Stimulated activated naive CD8-positive, alpha-beta T cell treated with anti-CD3 and anti-CD28 coated beads, Interleukin-15, amount 100 ng/mL, for 72 hours (primary cell): ENCODE results near the gene TRNT1.

ENCODE experiments used
- ATAC-seq: fragments of 150-1000 bp; cut with Tn5 transposase; 2 replicates; pipeline ENCODE4 v1.10.0; 2021; ENCODE audit warnings: mild to moderate bottlenecking, moderate library complexity
- DNase-seq, 2 donors: peaks; one replicate each; pipeline ENCODE4 v3.0.0; 2021 to 2022
- H3K27ac Mint-ChIP-seq, 2 donors: one replicate each; pipeline ENCODE4 v1.8.0; 2022; ENCODE audit warnings: mild to moderate bottlenecking in 2 of 2, mixed read lengths in 2 of 2, moderate library complexity in 2 of 2
- H3K27me3 Mint-ChIP-seq: one replicate; pipeline ENCODE4 v1.8.0; 2022; ENCODE audit warnings: mixed read lengths
- H3K4me1 Mint-ChIP-seq: one replicate; pipeline ENCODE4 v1.8.0; 2022; ENCODE audit warnings: mild to moderate bottlenecking, mixed read lengths
- H3K4me3 Mint-ChIP-seq, 2 donors: one replicate each; pipeline ENCODE4 v1.8.0; 2022; ENCODE audit warnings: mild to moderate bottlenecking in 2 of 2, mixed read lengths in 2 of 2, moderate library complexity in 1 of 2
- H3K9me3 Mint-ChIP-seq, 2 donors: one replicate each; pipeline ENCODE4 v1.8.0; 2022; ENCODE audit warnings: mixed read lengths in 2 of 2

TRNT1 gene

DNA sequence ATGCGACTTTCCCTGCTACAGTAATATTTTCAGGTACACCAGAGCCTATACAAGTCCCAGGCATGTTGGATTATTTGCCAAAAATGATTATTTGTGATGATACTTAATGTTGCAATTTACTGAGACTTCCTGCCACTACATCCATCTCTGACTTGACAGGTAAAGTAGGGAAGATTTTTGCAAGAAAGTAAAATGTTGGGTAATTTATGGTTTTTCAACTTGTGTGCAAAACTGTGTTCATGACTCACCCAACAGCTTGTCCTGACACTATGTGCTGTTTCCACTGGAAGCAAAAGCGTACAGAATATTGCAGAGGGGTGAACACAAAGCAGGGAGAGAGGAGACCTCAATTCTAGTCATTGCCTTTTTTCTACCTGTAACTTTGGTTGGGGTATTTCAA lies 58.1 kb downstream of the TRNT1 start:
- no peaks in the 10 kb centered on the region for H3K27me3 Mint-ChIP-seq
- H3K4me3 Mint-ChIP-seq = no peak overlapping the region
- DNase-seq (no peak), ATAC-seq (no peak)
- H3K27ac Mint-ChIP-seq = no peak overlapping the region
- H3K4me1 Mint-ChIP-seq = peaks cover 11% of the 10 kb centered on the region
- peaks cover 6 to 20% of the 10 kb centered on the region in 2 donors for H3K9me3 Mint-ChIP-seq

DNA sequence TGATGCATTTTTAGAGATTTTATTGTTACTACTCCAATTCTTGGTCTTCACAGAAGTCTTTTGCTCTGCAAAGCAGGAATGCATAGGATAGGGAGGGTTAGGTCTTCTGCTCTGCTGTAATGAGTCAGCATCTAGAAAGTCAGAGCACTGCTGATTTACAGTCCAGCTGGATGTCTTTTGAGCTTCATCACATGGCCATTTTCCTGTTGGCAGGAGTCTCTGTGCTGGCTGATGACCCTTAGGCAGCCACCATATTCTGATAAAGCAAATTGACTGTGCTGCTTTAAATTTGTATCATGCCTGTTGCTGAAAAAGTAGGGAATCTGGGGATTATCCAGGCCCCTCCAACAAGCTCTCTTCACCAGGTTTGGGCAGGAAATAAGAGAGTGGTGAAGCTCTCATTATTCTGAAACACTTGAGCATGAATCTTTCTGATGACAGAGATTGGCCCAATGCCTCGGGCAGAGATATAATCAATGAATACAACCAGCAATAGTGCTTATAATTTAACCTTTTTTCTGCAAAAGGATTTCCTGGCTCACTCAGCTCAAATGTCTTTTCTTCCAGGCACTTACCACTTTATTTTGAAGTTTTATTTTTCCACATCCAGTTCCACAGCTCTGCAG lies 62.5 kb downstream of the TRNT1 start:
- ATAC-seq = no peak
- Mint-ChIP-seq H3K4me1 (peaks cover 24% of the 10 kb centered on the region), H3K27ac (peak overlapping the region in 1 of 2 donors; percentile 24)

DNA sequence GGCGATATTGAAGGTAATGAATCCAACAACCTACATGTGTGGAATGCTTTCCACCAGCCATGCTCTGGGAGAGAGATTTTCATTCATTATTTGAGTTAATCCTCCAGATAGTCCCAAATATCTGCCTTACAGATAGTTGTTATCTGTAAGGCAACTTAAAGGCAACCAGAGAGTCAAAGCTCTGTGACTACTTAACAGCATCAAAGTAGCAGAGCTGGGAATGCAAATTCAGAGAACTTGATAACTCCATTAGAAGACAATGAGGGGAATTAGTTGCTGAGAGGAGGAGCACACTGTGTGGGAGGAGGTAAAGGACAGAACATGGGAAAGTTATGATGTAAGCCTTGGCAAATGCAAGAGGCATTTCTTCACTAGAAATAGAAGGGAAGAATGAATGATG lies 63.2 kb downstream of the TRNT1 start:
- Mint-ChIP-seq H3K27me3 (no peaks in the 10 kb centered on the region), H3K4me3 (no peak overlapping the region), H3K9me3 (peaks cover 6 to 20% of the 10 kb centered on the region in 2 donors), H3K4me1 (peaks cover 24% of the 10 kb centered on the region), H3K27ac (no peak overlapping the region)
- ATAC-seq = no peak
- no peak for DNase-seq

More for the DNA sequence above, 62.5 kb downstream of the TRNT1 start:
- DNase-seq = no peak
- H3K9me3 Mint-ChIP-seq = peaks cover 6 to 20% of the 10 kb centered on the region in 2 donors
- H3K4me3 Mint-ChIP-seq = no peak overlapping the region
- H3K27me3 Mint-ChIP-seq = no peaks in the 10 kb centered on the region

DNA sequence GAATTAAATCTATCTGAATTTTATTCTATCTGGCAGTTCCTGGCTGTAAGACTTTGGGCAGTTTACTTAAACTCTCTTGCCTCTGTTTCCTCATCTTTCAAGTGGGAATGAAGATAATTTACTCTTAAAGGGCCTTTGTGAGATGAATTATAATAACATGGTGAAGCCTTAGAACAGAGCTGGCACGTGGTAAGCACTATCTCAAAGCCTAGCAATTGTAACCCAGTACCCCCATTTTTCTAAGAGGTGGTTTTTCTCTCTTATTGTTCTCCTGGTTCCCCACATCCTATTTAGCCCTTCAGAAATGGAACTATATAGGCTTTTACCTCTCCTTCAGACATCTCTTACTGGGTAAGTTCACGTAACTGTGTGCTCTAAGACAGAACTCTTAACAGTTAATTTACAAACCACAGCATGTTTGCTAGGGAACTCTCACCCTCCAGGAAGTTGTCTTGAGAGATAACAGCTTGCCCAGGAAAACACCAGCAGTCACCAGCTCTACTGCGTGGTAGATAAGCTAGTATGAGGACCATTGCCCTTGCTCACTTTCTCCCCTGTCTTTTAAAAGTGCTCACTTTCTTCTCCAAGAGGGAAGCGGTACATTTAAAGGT lies 65.0 kb downstream of the TRNT1 start:
- peak overlapping the region in 1 of 2 donors; percentile 68 for H3K27ac Mint-ChIP-seq

DNA sequence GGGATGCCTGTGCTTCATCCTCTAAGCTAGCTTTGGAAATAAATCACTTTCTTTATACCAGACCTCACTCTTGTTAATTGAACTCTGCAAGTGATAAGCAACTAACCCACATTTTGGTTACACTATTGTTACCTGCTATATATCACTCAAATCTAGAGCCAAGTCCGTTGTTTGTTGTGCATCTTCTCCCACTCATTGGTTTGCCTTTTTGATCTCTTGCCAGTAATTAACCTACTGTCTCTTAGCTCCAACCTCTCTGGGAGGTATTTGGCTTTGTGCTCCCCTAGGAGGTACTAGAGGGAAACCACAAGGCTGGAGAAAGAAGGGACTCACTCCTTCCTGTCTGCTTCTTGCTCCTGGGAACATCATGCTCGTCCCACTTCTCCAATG lies 65.5 kb downstream of the TRNT1 start:
- H3K27me3 Mint-ChIP-seq = no peaks in the 10 kb centered on the region
- no peak for DNase-seq
- H3K9me3 Mint-ChIP-seq = peaks cover 0 to 7% of the 10 kb centered on the region in 2 donors
- H3K4me3 Mint-ChIP-seq = peak overlapping the region; percentile 22 to 42
- peak overlapping the region in 1 of 2 donors; percentile 65 for H3K27ac Mint-ChIP-seq
- peaks cover 24% of the 10 kb centered on the region for H3K4me1 Mint-ChIP-seq
- peak; percentile 65 for ATAC-seq

More for the DNA sequence above, 65.0 kb downstream of the TRNT1 start:
- H3K4me1 Mint-ChIP-seq = peaks cover 24% of the 10 kb centered on the region
- no peaks in the 10 kb centered on the region for H3K27me3 Mint-ChIP-seq
- peak overlapping the region; percentile 1 to 42 for H3K4me3 Mint-ChIP-seq
- H3K9me3 Mint-ChIP-seq = peaks cover 0 to 9% of the 10 kb centered on the region in 2 donors
- ATAC-seq (peak; percentile 74), DNase-seq (no peak)

DNA sequence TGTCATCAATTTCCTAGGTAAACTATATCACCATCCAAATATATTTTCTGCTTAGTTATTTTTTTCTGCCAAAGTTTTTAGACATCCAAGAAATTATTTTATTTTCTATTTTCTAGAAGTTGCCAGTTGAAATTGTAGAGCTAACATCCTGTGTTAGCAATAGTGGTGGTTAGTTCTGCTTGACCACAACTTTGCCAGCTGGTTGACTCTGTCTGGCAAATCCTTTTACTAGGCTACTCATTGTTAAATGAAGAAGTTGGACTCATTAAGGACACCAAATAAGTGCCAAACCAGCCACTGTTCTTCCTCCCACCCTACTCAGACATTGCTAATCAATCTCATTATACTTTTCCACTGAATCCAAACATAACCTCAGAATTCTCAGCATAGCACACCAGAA lies 68.1 kb downstream of the TRNT1 start:
- no peak overlapping the region for H3K4me3 Mint-ChIP-seq
- no peak for ATAC-seq
- H3K27ac Mint-ChIP-seq = no peak overlapping the region
- H3K27me3 Mint-ChIP-seq = no peaks in the 10 kb centered on the region
- peaks cover 19% of the 10 kb centered on the region for H3K4me1 Mint-ChIP-seq
- H3K9me3 Mint-ChIP-seq = no peaks in the 10 kb centered on the region
- DNase-seq = no peak

DNA sequence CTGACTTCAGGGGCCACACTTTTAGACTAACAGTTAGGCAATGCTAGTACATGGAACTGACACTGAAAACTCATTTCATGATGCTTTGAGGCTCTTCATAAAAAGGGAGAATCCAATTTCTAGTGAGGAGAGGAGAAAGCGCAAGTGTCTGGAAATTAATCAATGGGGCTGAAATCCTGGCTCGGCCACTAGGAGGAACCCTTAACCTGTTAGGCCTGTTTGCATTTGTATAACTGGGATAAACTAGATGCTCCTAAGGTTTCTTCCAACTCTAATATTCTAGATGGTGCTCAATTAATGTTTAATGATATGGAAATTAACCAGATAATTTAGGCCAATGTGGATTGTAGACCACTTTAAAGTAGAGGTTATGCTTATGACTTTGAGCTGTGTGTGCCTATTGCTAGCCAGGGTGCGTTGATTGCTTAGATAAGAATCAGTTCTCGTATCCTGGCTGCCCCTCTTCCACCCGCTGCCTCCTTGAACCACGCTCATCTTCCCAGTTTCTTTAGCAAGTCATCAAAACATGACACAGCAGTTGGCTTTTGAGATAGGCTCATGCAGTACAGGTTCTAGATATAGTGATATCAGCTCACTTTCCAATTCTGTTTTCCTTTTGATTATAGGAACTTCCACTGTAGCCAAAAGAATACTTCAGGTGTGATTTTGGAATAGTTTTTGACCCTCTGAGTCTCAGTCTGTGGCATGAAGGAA lies 69.6 kb downstream of the TRNT1 start:
- no peaks in the 10 kb centered on the region for H3K27me3 Mint-ChIP-seq
- peaks cover 23% of the 10 kb centered on the region for H3K4me1 Mint-ChIP-seq
- ATAC-seq (no peak), DNase-seq (no peak)
- no peak overlapping the region for H3K27ac Mint-ChIP-seq
- H3K9me3 Mint-ChIP-seq = no peaks in the 10 kb centered on the region
- no peak overlapping the region for H3K4me3 Mint-ChIP-seq
